K562 (cell line): ENCODE data around the gene INO80. TPM values are rescaled to one million over a fixed set of nuclear protein-coding genes. Genes with fewer than 3 reads are reported as not detected.

Source experiments
- ATAC-seq: fragments of 200-7000 bp; cut with Tn5 transposase; 3 replicates; pipeline ENCODE4 v1.9.1; 2020; ENCODE audit warnings: moderate library complexity
- BruUV-seq: library from RNA; stranded (reverse); fragments of 400-500 nt; replicated peaks from 2 replicates; lab custom pipeline; 2021; lab: Mats Ljungman, UMichigan
- CTCF ChIA-PET: fragments of 300-600 bp; formaldehyde crosslinking; extraction: SDS; loops from one replicate; lab custom pipeline; 2021; ENCODE audit warnings: low intra/inter-chr PET ratio; lab: Yijun Ruan, JAX
- POLR2A ChIA-PET: fragments of 300-600, 350-650 bp; sonication (Branson Sonifier 250); formaldehyde crosslinking; extraction: SDS; loops from one replicate; lab custom pipeline; 2021; ENCODE audit warnings: antibody characterized with exemption, inconsistent platforms; lab: Yijun Ruan, JAX
- DNase-seq, 4 experiments: peaks; one replicate each; pipeline versions ENCODE4 v3.0.0 to v3.0.0-alpha.2; 2011 to 2018; ENCODE audit warnings: low spot score in 3 of 4, mixed read lengths in 3 of 4; ENCODE audit errors: extremely low read depth in 1 of 4
- FAIRE-seq: peaks from 2 replicates; lab custom pipeline; 2011; peaks lifted over from hg19 to GRCh38; lab: Jason Lieb, UNC
- H2AFZ ChIP-seq: 2 replicates; pipeline ENCODE4 v1.6.0; 2011; ENCODE audit warnings: low read depth, low read length, control low read depth, inconsistent platforms
- H3K27ac ChIP-seq: fragments of 200-600 bp; 3 replicates; pipeline ENCODE4 v1.8.0; 2011; ENCODE audit warnings: low read depth, mild to moderate bottlenecking, control low read depth, inconsistent platforms, low read length, moderate library complexity, mixed read lengths; ENCODE audit errors: extremely low read depth
- H3K27me3 ChIP-seq, 2 experiments: fragments of 300-600 bp in 1 of 2; 2 replicates in 1 of 2; 3 replicates in 1 of 2; pipeline versions ENCODE4 v1.6.0 to v1.8.0; 2011; ENCODE audit warnings: inconsistent platforms in 2 of 2, low read length in 2 of 2, mild to moderate bottlenecking in 1 of 2, mixed read lengths in 1 of 2, moderate library complexity in 1 of 2; ENCODE audit not compliant: control insufficient read depth in 2 of 2, insufficient read depth in 2 of 2
- H3K36me3 ChIP-seq: fragments of 300-600 bp; 3 replicates; pipeline ENCODE4 v1.8.0; 2011; ENCODE audit warnings: mild to moderate bottlenecking, low read length, inconsistent platforms; ENCODE audit not compliant: control insufficient read depth, insufficient read depth
- H3K4me1 ChIP-seq, 2 experiments: fragments of 200-600 bp in 1 of 2; replicated peaks in 1 of 2; 2 replicates in 1 of 2; 3 replicates in 1 of 2; pipeline versions ENCODE4 v1.5.1 to v1.8.0; 2011; ENCODE audit warnings: inconsistent platforms in 2 of 2, low read length in 2 of 2, mild to moderate bottlenecking in 1 of 2, mixed read lengths in 1 of 2, moderate library complexity in 1 of 2; ENCODE audit not compliant: control insufficient read depth in 2 of 2, insufficient read depth in 2 of 2
- H3K4me2 ChIP-seq: 2 replicates; pipeline ENCODE4 v1.6.1; 2011; ENCODE audit warnings: low read length, control low read depth, inconsistent platforms, mixed read lengths; ENCODE audit not compliant: insufficient read depth
- H3K4me3 ChIP-seq: fragments of 200-600 bp; sonication (generic), shearing (Covaris generic); 2 replicates; pipeline ENCODE4 v1.5.1; 2016; ENCODE audit warnings: control low read depth, inconsistent platforms
- H3K79me2 ChIP-seq: fragments of 200-600 bp; 3 replicates; pipeline ENCODE4 v1.8.0; 2011; ENCODE audit warnings: low read length, inconsistent platforms; ENCODE audit not compliant: control insufficient read depth, insufficient read depth
- H3K9ac ChIP-seq, 2 experiments: 2 replicates each; pipeline versions ENCODE4 v1.6.0 to v1.6.1; 2011; ENCODE audit warnings: low read depth in 2 of 2, low read length in 2 of 2, control low read depth in 1 of 2, inconsistent platforms in 1 of 2, mild to moderate bottlenecking in 1 of 2, mixed read lengths in 1 of 2; ENCODE audit not compliant: insufficient read depth in 1 of 2
- H3K9me1 ChIP-seq: one replicate; pipeline ENCODE4 v1.6.0; 2011; ENCODE audit warnings: inconsistent platforms, mild to moderate bottlenecking, low read length, moderate library complexity; ENCODE audit not compliant: control insufficient read depth, insufficient read depth
- H3K9me3 ChIP-seq: replicated peaks from 2 replicates; pipeline ENCODE4 v1.5.1; 2011; ENCODE audit warnings: low read depth, low read length, inconsistent platforms; ENCODE audit not compliant: control insufficient read depth, insufficient read depth
- H4K20me1 ChIP-seq: replicated peaks from 2 replicates; pipeline ENCODE4 v1.6.1; 2011; ENCODE audit warnings: low read length, inconsistent platforms, mixed read lengths; ENCODE audit not compliant: control insufficient read depth, insufficient read depth
- ATF1 ChIP-seq, 2 experiments: fragments of 450-650 bp in 1 of 2; IDR thresholded peaks; 2 replicates each; pipeline ENCODE4 v1.6.1; 2016; ENCODE audit warnings: missing compliant biosample characterization in 1 of 2, missing genetic modification characterization in 1 of 2
- ATF3 ChIP-seq, 2 experiments: fragments of 450-650 bp in 1 of 2; sonication (generic) in 1 of 2; formaldehyde crosslinking in 1 of 2; IDR thresholded peaks in 1 of 2; conservative IDR thresholded peaks in 1 of 2; 2 replicates each; pipeline versions ENCODE4 v1.6.1 to v1.8.1; 2016 to 2023; ENCODE audit warnings: mild to moderate bottlenecking in 2 of 2, moderate library complexity in 2 of 2, inconsistent platforms in 1 of 2, missing genetic modification reagents in 1 of 2
- C11orf30 ChIP-seq: fragments of 450-650 bp; IDR thresholded peaks from 2 replicates; pipeline ENCODE4 v1.6.1; 2016; ENCODE audit warnings: low read depth, mild to moderate bottlenecking
- ETV5 ChIP-seq: sonication (generic); formaldehyde crosslinking; IDR thresholded peaks from 2 replicates; pipeline ENCODE4 v1.4.0; 2020; ENCODE audit warnings: low read depth, mild to moderate bottlenecking, missing genetic modification reagents
- FOXP1 ChIP-seq: sonication (generic); formaldehyde crosslinking; IDR thresholded peaks from 2 replicates; pipeline ENCODE4 v1.8.0; 2022; ENCODE audit warnings: mild to moderate bottlenecking, missing genetic modification reagents
- GABPB2 ChIP-seq: fragments of 250-450 bp; sonication (Bioruptor Pico); conservative IDR thresholded peaks from 2 replicates; pipeline ENCODE4 v1.5.1; 2021; ENCODE audit warnings: mild to moderate bottlenecking
- HMBOX1 ChIP-seq: sonication (generic); IDR thresholded peaks from 2 replicates; pipeline ENCODE4 v1.6.1; 2016
- MCM3 ChIP-seq: fragments of 450-650 bp; IDR thresholded peaks from 2 replicates; pipeline ENCODE4 v1.6.1; 2016
- NFXL1 ChIP-seq: fragments of 450-650 bp; formaldehyde crosslinking; IDR thresholded peaks from 2 replicates; pipeline ENCODE4 v1.4.0; 2021; ENCODE audit warnings: mild to moderate bottlenecking
- PTRF ChIP-seq: fragments of 450-650 bp; IDR thresholded peaks from 2 replicates; pipeline ENCODE4 v1.6.1; 2016; ENCODE audit warnings: mild to moderate bottlenecking, missing genetic modification characterization, missing compliant biosample characterization
- RAD51 ChIP-seq: fragments of 450-650 bp; IDR thresholded peaks from 2 replicates; pipeline ENCODE4 v1.7.1; 2016; ENCODE audit warnings: low read depth, mild to moderate bottlenecking, borderline replicate concordance
- RBBP5 ChIP-seq: fragments of 200-600 bp; sonication (generic); IDR thresholded peaks from 2 replicates; pipeline ENCODE4 v1.6.1; 2012; ENCODE audit warnings: borderline replicate concordance, mild to moderate bottlenecking, low read length, control low read depth, inconsistent platforms; ENCODE audit not compliant: insufficient read depth, poor library complexity, severe bottlenecking
- RHOXF2B ChIP-seq: fragments of 250-450 bp; sonication (Bioruptor Pico); conservative IDR thresholded peaks from 2 replicates; pipeline ENCODE4 v1.5.1; 2021
- SAP30 ChIP-seq: fragments of 200-600 bp; sonication (generic); IDR thresholded peaks from 2 replicates; pipeline ENCODE4 v1.6.1; 2012; ENCODE audit warnings: borderline replicate concordance, low read depth, mild to moderate bottlenecking, moderate library complexity, low read length, control low read depth, inconsistent platforms; ENCODE audit not compliant: insufficient read depth, poor library complexity, severe bottlenecking
- SP2 ChIP-seq: IDR thresholded peaks from 2 replicates; pipeline ENCODE4 v1.6.1; 2011; ENCODE audit warnings: mild to moderate bottlenecking, low read depth, low read length, moderate library complexity; ENCODE audit not compliant: poor library complexity, severe bottlenecking; ENCODE audit errors: extremely low read depth
- TSHZ1 ChIP-seq: fragments of 250-450 bp; sonication (Bioruptor Pico); IDR thresholded peaks from 2 replicates; pipeline ENCODE4 v1.4.0; 2020; ENCODE audit warnings: mild to moderate bottlenecking, moderate library complexity
- ZNF282 ChIP-seq: sonication (generic); formaldehyde crosslinking; IDR thresholded peaks from 2 replicates; pipeline ENCODE4 v1.8.1; 2023; ENCODE audit warnings: missing genetic modification reagents
- WGBS: fragments of 100-300 bp; shearing (Covaris generic); methylation state at CpG from one replicate; pipeline ENCODE4 v1.1.6; 2016; ENCODE audit warnings: low coverage, mixed read lengths; ENCODE audit not compliant: insufficient coverage; ENCODE audit errors: missing lambda C conversion rate; 5-methylcytosine and 5-hydroxymethylcytosine counted together
- in situ Hi-C: fragments of 300-500 bp; cut with MboI; formaldehyde crosslinking; loops from 4 replicates; pipeline ENCODE4 v1.15.0; 2018; ENCODE audit warnings: inconsistent platforms, mixed read lengths
- intact Hi-C: fragments of 100-400 bp; cut with micrococcal nuclease; formaldehyde crosslinking; loops from 2 replicates; pipeline ENCODE4 v1.14.2; 2022
- polyA plus RNA-seq, 8 experiments: library from polyadenylated mRNA; depleted of rRNA in 4 of 8; stranded (reverse) in 5 of 8; unstranded in 3 of 8; fragments of >200 nt; fragmentation: Nextera tagmentation in 2 of 8; fragmentation: Illumina TruSeq in 1 of 8; extraction: Ambion mirVana in 2 of 8; extraction: Trizol in 1 of 8; gene quantifications; 2 replicates each; pipeline versions ENCODE4 v1.2.1 to v1.2.3, GENCODE V29; 2011 to 2014; ENCODE audit warnings: inconsistent platforms in 1 of 8, missing spikeins in 1 of 8
- total RNA-seq, 7 experiments: library from RNA; depleted of rRNA in 6 of 7; stranded (reverse); fragments of >200 nt in 6 of 7; fragmentation: Illumina TruSeq in 2 of 7; extraction: Trizol in 2 of 7; gene quantifications; 2 replicates each; pipeline versions ENCODE4 v1.2.1 to v1.2.3, GENCODE V29; 2011 to 2021; ENCODE audit warnings: low replicate concordance in 1 of 7

Gene INO80
- total and polyA plus RNA-seq, 9 of the 15 experiments (the other 6 are each of a cell fraction or from before 2014, with no cell fraction given), result 1.1 to 25.7 (median 19.9) TPM

GRCh38 chr15:41006479-41006878 is 109.6 kb downstream of the INO80 start:
- peaks cover 73% of the 10 kb centered on the region for H3K36me3 ChIP-seq
- H3K4me3 ChIP-seq, result no peak overlapping the region
- no peaks in the 10 kb centered on the region for H3K9me1 ChIP-seq
- H3K27ac ChIP-seq, result no peak overlapping the region
- H4K20me1 ChIP-seq, result no peaks in the 10 kb centered on the region
- H3K9me3 ChIP-seq, result no peaks in the 10 kb centered on the region
- FAIRE-seq (no peak), DNase-seq (no peak), ATAC-seq (no peak)
- no TSS peak for BruUV-seq
- no peaks in the 10 kb centered on the region for H3K4me1 ChIP-seq
- intact Hi-C loops (no loop called here), in situ Hi-C loops (no loop called here)
- 95% methylated on average over 2 of the region's 2 CpGs for WGBS
- no peaks in the 10 kb centered on the region for H3K27me3 ChIP-seq
- H2AFZ ChIP-seq, result no peak overlapping the region
- H3K79me2 ChIP-seq, result no peaks in the 10 kb centered on the region
- CTCF ChIA-PET, result interaction anchor here (0.5 kb wide), 1 partner anchor 178 kb away, joined by 3 read pairs; no protein-coding TSS in a partner anchor
- H3K9ac ChIP-seq, result no peak overlapping the region
- POLR2A ChIA-PET, result interaction anchor here (1.0 to 1.7 kb wide), 3 partner anchors 9 to 52 kb away, joined by 3 to 4 read pairs (median 4); no protein-coding TSS in a partner anchor
- no peak overlapping the region for H3K4me2 ChIP-seq
- TF ChIP-seq RAD51 (no peak), GABPB2 (no peak), ETV5 (CRISPR knock-in tag) (no peak), ATF1 (CRISPR knock-in tag; IDR thresholded peaks at IDR 0.05) (no peak), ATF1 (tag; IDR thresholded peaks at IDR 0.05) (no peak), FOXP1 (no peak), NFXL1 (CRISPR knock-in tag) (no peak), RHOXF2B (no peak), RBBP5 (no peak), TSHZ1 (no peak), ATF3 (IDR thresholded peaks at IDR 0.05) (no peak), ATF3 (CRISPR knock-in tag; conservative IDR thresholded peaks at IDR 0.05) (no peak), PTRF (tag) (no peak), SP2 (no peak), SAP30 (no peak), HMBOX1 (no peak), C11orf30 (no peak), ZNF282 (CRISPR knock-in tag) (no peak), MCM3 (no peak)
